Panc1 (cell line): ENCODE measurements around the gene SMARCA2. TPM values are rescaled to one million over a fixed set of nuclear protein-coding genes. Genes with fewer than 3 reads are reported as not detected.

Experiments used
- ATAC-seq: fragments of 200-7000 bp; cut with Tn5 transposase; 2 replicates; pipeline ENCODE4 v1.9.1; 2020; ENCODE audit warnings: mild to moderate bottlenecking, moderate library complexity
- BruUV-seq: library from RNA; stranded (reverse); fragments of 400-500 nt; replicated peaks from 2 replicates; lab custom pipeline; 2021; lab: Mats Ljungman, UMichigan
- CTCF ChIA-PET: fragments of 300-600 bp; sonication (Branson Sonifier 250); formaldehyde crosslinking; loops from one replicate; lab custom pipeline; 2022; ENCODE audit warnings: antibody characterized with exemption; lab: Charles Lee
- POLR2A ChIA-PET: fragments of 300-600 bp; sonication (Branson Sonifier 250); formaldehyde crosslinking; loops from one replicate; lab custom pipeline; 2022; ENCODE audit warnings: antibody characterized with exemption; lab: Charles Lee
- DNase-seq: peaks from one replicate; pipeline ENCODE4 v3.0.0-alpha.2; 2010; ENCODE audit warnings: low read depth, low spot score
- H3K27ac ChIP-seq: 2 replicates; pipeline ENCODE4 v1.5.1; 2011; ENCODE audit warnings: mild to moderate bottlenecking, low read length, inconsistent platforms
- H3K27me3 ChIP-seq: fragments of 200-500 bp; sonication (Bioruptor generic); 2 replicates; pipeline ENCODE4 v1.6.0; 2014; ENCODE audit warnings: low read length, inconsistent platforms; ENCODE audit not compliant: control insufficient read depth, insufficient read depth
- H3K36me3 ChIP-seq: fragments of 200-500 bp; sonication (Bioruptor generic); 2 replicates; pipeline ENCODE4 v1.5.1; 2014; ENCODE audit warnings: inconsistent platforms, mild to moderate bottlenecking, low read length, moderate library complexity; ENCODE audit not compliant: control insufficient read depth, insufficient read depth
- H3K4me1 ChIP-seq: 2 replicates; pipeline ENCODE4 v1.5.1; 2011; ENCODE audit warnings: inconsistent platforms, mild to moderate bottlenecking, low read length, moderate library complexity; ENCODE audit not compliant: control insufficient read depth, insufficient read depth
- H3K4me3 ChIP-seq, 2 experiments: 2 replicates each; pipeline ENCODE4 v1.5.1; 2011 to 2012; ENCODE audit warnings: low read depth in 2 of 2, low read length in 2 of 2, mild to moderate bottlenecking in 2 of 2, inconsistent platforms in 1 of 2, moderate library complexity in 1 of 2
- H3K9me3 ChIP-seq: fragments of 200-500 bp; sonication (Bioruptor generic); 2 replicates; pipeline ENCODE4 v1.5.1; 2014; ENCODE audit warnings: low read depth, mild to moderate bottlenecking, inconsistent platforms, low read length, moderate library complexity; ENCODE audit not compliant: control insufficient read depth, insufficient read depth
- CTCF ChIP-seq: fragments of 450-650 bp; IDR thresholded peaks from 2 replicates; pipeline ENCODE4 v1.5.1; 2017; ENCODE audit warnings: mild to moderate bottlenecking
- POLR2AphosphoS5 ChIP-seq: IDR thresholded peaks from 2 replicates; pipeline ENCODE4 v1.6.1; 2012; ENCODE audit warnings: mild to moderate bottlenecking, low read depth, low read length, moderate library complexity
- REST ChIP-seq, 2 experiments: IDR thresholded peaks; 2 replicates each; pipeline ENCODE4 v1.6.1; 2011 to 2012; ENCODE audit warnings: low read depth in 2 of 2, control low read depth in 1 of 2, low read length in 1 of 2, mild to moderate bottlenecking in 1 of 2, moderate library complexity in 1 of 2; ENCODE audit not compliant: insufficient read depth in 1 of 2
- SIN3A ChIP-seq: IDR thresholded peaks from 2 replicates; pipeline ENCODE4 v1.6.1; 2012; ENCODE audit warnings: low read depth, mild to moderate bottlenecking, low read length, moderate library complexity, borderline replicate concordance; ENCODE audit not compliant: insufficient read depth
- TCF7L2 ChIP-seq: IDR thresholded peaks from 2 replicates; pipeline ENCODE4 v1.6.1; 2011; ENCODE audit warnings: mild to moderate bottlenecking, low read depth, low read length, inconsistent platforms
- in situ Hi-C: cut with HindIII; loops from 2 replicates; pipeline ENCODE4 v1.10.0; 2016; ENCODE audit warnings: low sequenced_read_pairs, low pct_unique_long_range_greater_than_20kb
- intact Hi-C: fragments of 100-400 bp; cut with micrococcal nuclease; formaldehyde crosslinking; loops from one replicate; pipeline ENCODE4 v1.10.0; 2022; ENCODE audit not compliant: unreplicated experiment
- total RNA-seq: library from RNA; stranded (reverse); gene quantifications from one replicate; pipeline ENCODE4 v1.2.1, GENCODE V29; 2021; ENCODE audit not compliant: unreplicated experiment

The SMARCA2 gene
- total RNA-seq, 1 experiment from 2014 or later: 13.3 TPM

- H3K27me3 ChIP-seq: no peaks in the 10 kb centered on the region
- H3K4me1 ChIP-seq: no peaks in the 10 kb centered on the region
- H3K9me3 ChIP-seq: no peaks in the 10 kb centered on the region
- ATAC-seq (peak; percentile 28), DNase-seq (no peak)
- H3K4me3 ChIP-seq: peak overlapping the region; percentile 58 to 68
- H3K27ac ChIP-seq: no peak overlapping the region
- BruUV-seq: no TSS peak
- ChIA-PET POLR2A (no interaction called here), CTCF (no interaction called here)
- no peak for TF ChIP-seq SIN3A
- TF ChIP-seq TCF7L2: no peak
- no peak for TF ChIP-seq CTCF
- no peak for TF ChIP-seq POLR2AphosphoS5
- TF ChIP-seq REST (IDR thresholded peaks at IDR 0.05; ENCODE audit: insufficient read depth in 1 of 2, low read depth in 2 of 2, low read length in 1 of 2): no peak
- H3K36me3 ChIP-seq: no peaks in the 10 kb centered on the region
- in situ Hi-C loops: no loop called here
- intact Hi-C loops: no loop called here
Observed at GRCh38 chr9:2017331-2018161, 2.4 kb downstream of the SMARCA2 start.

GRCh38 chr9:2018162-2018643, 3.1 kb downstream of the SMARCA2 start:
- CTCF ChIA-PET: no interaction called here
- H3K4me3 ChIP-seq: peak overlapping the region; percentile 58 to 68
- no peak for ATAC-seq
- H3K27me3 ChIP-seq: no peaks in the 10 kb centered on the region
- in situ Hi-C loops (no loop called here), intact Hi-C loops (no loop called here)
- POLR2A ChIA-PET: no interaction called here
- no peak overlapping the region for H3K27ac ChIP-seq
- no peaks in the 10 kb centered on the region for H3K4me1 ChIP-seq
- H3K36me3 ChIP-seq: no peaks in the 10 kb centered on the region
- no peaks in the 10 kb centered on the region for H3K9me3 ChIP-seq
- TF ChIP-seq POLR2AphosphoS5 (no peak), CTCF (no peak), SIN3A (no peak), REST (IDR thresholded peaks at IDR 0.05; ENCODE audit: insufficient read depth in 1 of 2, low read depth in 2 of 2, low read length in 1 of 2) (no peak), TCF7L2 (no peak)
- DNase-seq: no peak
- BruUV-seq: no TSS peak
